Activated CD8-positive, alpha-beta memory T cell treated with anti-CD3 and anti-CD28 coated beads, Interleukin-2, amount 10 ng/mL, durations not matched to agents 7 days and 5 days (primary cell): ENCODE measurements around the gene FOS. TPM values are rescaled to one million over a fixed set of nuclear protein-coding genes. Genes with fewer than 3 reads are reported as not detected.
A peak's percentile ranks its signal among the peaks of the same experiment; 100 is the strongest.
"Not testable (repeated sequence)": the region's sequence is repeated elsewhere in the genome, so short reads cannot be mapped to it uniquely, and the experiment has no call there.

ENCODE experiments used
- ATAC-seq: fragments of 150-1000 bp; cut with Tn5 transposase; one replicate; pipeline ENCODE4 v1.10.0; 2021; ENCODE audit warnings: moderate library complexity
- CTCF ChIA-PET: fragments of 350-600 bp; sonication (Branson Sonifier 250); formaldehyde crosslinking; loops from one replicate; lab custom pipeline; 2021; ENCODE audit warnings: antibody characterized with exemption; lab: Charles Lee
- DNase-seq: peaks from one replicate; pipeline ENCODE4 v3.0.0-alpha.2; 2020
- H3K27ac Mint-ChIP-seq: one replicate; pipeline ENCODE4 v1.8.0; 2021; ENCODE audit warnings: mild to moderate bottlenecking, mixed read lengths
- H3K27me3 Mint-ChIP-seq: one replicate; pipeline ENCODE4 v1.8.0; 2021; ENCODE audit warnings: mixed read lengths
- H3K36me3 Mint-ChIP-seq: one replicate; pipeline ENCODE4 v1.8.0; 2021; ENCODE audit warnings: mild to moderate bottlenecking, mixed read lengths
- H3K4me1 Mint-ChIP-seq: one replicate; pipeline ENCODE4 v1.8.0; 2021; ENCODE audit warnings: mixed read lengths
- H3K4me3 Mint-ChIP-seq: one replicate; pipeline ENCODE4 v1.8.0; 2021; ENCODE audit warnings: mild to moderate bottlenecking, moderate library complexity, mixed read lengths
- H3K9me3 Mint-ChIP-seq: one replicate; pipeline ENCODE4 v1.8.0; 2022; ENCODE audit warnings: low read depth, mixed read lengths
- total RNA-seq, 2 experiments: library from RNA; stranded (reverse); gene quantifications; one replicate each; pipeline ENCODE4 v1.2.3, GENCODE V29; 2021

The FOS gene
- total RNA-seq, 2 experiments from 2014 or later, result 6.9 to 78.6 TPM

DNA sequence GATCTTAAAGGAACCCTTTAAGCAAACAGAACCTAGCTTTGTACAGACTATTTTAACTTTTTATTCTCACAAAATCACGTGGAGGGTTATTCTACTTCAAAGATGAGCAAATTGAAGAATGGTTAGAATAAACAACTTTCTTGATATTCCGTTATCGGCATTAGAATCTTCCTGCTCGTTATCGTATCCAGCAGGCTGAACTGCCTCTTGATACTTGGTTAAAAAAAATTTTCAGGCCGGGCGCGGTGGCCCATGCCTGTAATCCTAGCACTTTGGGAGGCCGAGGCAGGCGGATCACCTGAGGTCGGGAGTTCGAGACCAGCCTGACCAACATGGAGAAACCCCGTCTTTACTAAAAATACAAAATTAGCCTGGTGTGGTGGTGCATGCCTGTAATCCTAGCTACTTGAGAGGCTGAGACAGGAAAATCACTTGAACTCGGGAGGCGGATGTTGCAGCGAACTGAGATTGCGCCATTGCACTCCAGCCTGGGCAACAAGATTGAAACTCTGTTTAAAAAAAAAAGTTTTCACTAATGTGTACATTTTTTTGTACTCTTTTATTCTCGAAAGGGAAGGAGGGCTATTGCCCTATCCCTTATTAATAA lies 4.0 kb downstream of the FOS start:
- H3K36me3 Mint-ChIP-seq, DNase-seq, H3K9me3 Mint-ChIP-seq, H3K27ac Mint-ChIP-seq, H3K4me3 Mint-ChIP-seq, ATAC-seq: not testable (repeated sequence)
- CTCF ChIA-PET, result interaction anchor here (0.6 to 3.4 kb wide), 5 partner anchors 12 to 293 kb away, joined by 3 to 23 read pairs (median 5); no protein-coding TSS in a partner anchor
- Mint-ChIP-seq H3K4me1 (peaks cover 24% of the 10 kb centered on the region), H3K27me3 (peaks cover 69% of the 10 kb centered on the region)

DNA sequence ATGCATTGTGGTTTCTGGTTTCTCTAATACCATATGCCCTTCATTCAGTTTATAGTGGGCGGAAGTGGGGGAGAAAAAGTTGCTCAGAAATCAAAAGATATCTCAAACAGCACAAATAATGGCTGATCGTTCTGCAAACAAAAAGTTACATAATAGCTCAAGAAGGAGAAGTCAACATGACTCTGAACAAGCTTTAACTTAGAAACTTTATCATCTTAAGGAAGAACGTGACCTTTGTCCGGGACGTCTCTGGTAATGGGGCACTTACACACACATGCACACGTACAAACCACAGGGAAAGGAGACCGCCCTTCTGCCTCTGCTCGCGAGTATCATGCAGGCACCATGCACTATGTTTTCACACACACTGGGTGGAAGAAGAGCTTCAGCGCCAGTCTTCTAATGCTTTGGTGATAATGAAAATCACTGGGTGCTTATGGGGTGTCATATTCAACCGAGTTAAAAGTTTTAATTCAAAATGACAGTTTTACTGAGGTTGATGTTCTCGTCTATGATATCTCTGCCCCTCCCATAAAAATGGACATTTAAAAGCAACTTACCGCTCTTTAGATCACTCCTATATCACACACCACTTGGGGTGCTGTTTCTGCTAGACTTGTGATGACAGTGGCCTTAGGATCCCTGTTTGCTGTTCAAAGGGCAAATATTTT lies 4.7 kb downstream of the FOS start:
- Mint-ChIP-seq H3K27ac (no peak overlapping the region), H3K4me3 (no peak overlapping the region), H3K36me3 (peaks cover 6% of the 10 kb centered on the region), H3K4me1 (peaks cover 21% of the 10 kb centered on the region), H3K27me3 (peaks cover 65% of the 10 kb centered on the region), H3K9me3 (no peaks in the 10 kb centered on the region)
- DNase-seq (no peak), ATAC-seq (peak; percentile 4)
- CTCF ChIA-PET, result interaction anchor here (0.6 to 3.4 kb wide), 5 partner anchors 11 to 293 kb away, joined by 3 to 23 read pairs (median 5); no protein-coding TSS in a partner anchor

DNA sequence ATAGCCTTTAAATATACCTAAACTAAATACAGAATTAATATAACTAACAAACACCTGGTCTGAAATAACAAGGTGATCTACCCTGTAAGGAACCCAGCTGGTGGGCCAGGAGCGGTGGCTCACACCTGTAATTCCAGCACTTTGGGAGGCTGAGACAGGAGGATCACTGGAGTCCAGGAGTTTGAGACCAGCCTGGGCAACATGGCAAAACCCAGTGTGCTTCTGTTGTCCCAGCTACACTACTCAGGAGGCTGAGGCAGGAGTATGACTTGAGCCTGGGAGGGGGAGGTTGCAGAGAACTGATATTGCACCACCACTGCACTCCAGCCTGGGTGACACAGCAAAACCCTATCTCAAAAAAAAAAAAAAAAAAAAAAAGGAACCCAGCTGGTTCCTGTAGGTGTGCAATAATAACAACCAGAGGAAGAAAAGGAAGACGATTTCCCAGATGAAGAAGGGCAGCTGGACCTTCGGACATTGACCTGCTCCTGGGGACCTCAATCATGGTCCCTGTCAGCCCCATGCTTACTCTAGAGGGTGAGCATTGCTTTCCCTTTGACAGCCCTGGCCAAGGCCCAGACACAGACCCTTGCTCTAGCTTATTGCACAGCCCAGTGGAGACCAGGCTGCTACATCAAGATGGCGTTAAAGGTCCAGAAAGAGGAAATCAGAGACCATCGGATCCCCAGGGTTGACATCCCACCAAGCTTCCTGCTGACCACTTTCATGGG lies 5.4 kb downstream of the FOS start:
- ATAC-seq, result peak; percentile 18
- H3K36me3 Mint-ChIP-seq, result peaks cover 6% of the 10 kb centered on the region

DNA sequence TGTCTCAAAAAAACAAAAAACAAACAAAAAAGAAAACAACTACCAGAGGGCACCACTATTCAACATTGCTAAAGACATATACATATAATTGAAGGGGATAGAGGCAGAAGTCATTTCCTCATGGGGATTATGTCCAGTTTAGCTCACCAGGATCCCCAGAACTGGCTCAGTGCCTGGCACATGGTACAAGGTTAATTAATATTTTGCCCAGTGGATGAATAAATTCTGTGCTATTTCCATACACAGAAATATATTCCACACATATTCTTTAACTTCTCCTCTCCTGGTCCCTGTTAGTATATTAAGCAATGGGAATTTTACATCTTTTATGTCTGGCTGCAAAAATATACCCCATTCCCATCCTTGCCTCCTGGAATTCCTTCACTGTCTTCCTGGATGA lies 6.7 kb downstream of the FOS start:
- H3K36me3 Mint-ChIP-seq, result peaks cover 6% of the 10 kb centered on the region
- CTCF ChIA-PET, result interaction anchor here (0.7 to 2.1 kb wide), 3 partner anchors 10 to 36 kb away, joined by 3 to 8 read pairs (median 4); no protein-coding TSS in a partner anchor
- no peak for DNase-seq
- ATAC-seq, result no peak
- H3K9me3 Mint-ChIP-seq, result no peaks in the 10 kb centered on the region
- no peak overlapping the region for H3K4me3 Mint-ChIP-seq
- H3K4me1 Mint-ChIP-seq, result peaks cover 4% of the 10 kb centered on the region
- peaks cover 63% of the 10 kb centered on the region for H3K27me3 Mint-ChIP-seq
- no peak overlapping the region for H3K27ac Mint-ChIP-seq

More for the DNA sequence above, 5.4 kb downstream of the FOS start:
- H3K4me1 Mint-ChIP-seq, result peaks cover 16% of the 10 kb centered on the region
- no peaks in the 10 kb centered on the region for H3K9me3 Mint-ChIP-seq
- CTCF ChIA-PET, result interaction anchor here (0.6 to 3.4 kb wide), 5 partner anchors 11 to 53 kb away, joined by 3 to 23 read pairs (median 5); no protein-coding TSS in a partner anchor
- H3K27ac Mint-ChIP-seq, result no peak overlapping the region
- DNase-seq, result no peak
- H3K4me3 Mint-ChIP-seq, result no peak overlapping the region
- H3K27me3 Mint-ChIP-seq, result peaks cover 65% of the 10 kb centered on the region

DNA sequence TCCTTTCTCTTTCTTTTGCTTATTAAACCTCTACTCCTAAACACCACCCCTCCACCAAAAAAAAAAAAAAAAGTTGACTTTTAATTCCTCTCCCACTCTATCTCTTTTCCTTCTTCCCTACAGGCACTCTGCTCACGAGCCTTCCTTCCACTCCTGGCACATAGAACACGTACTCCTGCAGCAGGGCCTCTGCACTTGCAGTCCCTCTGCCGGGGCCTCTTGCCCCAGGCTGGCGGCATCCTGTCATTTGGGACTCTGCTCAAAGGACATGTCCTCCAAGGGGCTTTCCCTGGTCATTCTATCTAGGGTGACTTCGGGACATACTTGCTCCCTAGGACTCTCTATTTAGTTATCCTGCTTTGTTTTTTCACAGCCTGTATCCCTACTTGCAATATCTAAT lies 7.7 kb downstream of the FOS start:
- Mint-ChIP-seq H3K36me3 (peaks cover 4% of the 10 kb centered on the region), H3K4me1 (peaks cover 3% of the 10 kb centered on the region), H3K9me3 (no peaks in the 10 kb centered on the region), H3K4me3 (no peak overlapping the region), H3K27ac (no peak overlapping the region), H3K27me3 (peaks cover 60% of the 10 kb centered on the region)
- no peak for DNase-seq
- CTCF ChIA-PET, result interaction anchor here (1.1 to 2.1 kb wide), 3 partner anchors 9 to 20 kb away, joined by 3 to 8 read pairs (median 4); no protein-coding TSS in a partner anchor
- no peak for ATAC-seq

DNA sequence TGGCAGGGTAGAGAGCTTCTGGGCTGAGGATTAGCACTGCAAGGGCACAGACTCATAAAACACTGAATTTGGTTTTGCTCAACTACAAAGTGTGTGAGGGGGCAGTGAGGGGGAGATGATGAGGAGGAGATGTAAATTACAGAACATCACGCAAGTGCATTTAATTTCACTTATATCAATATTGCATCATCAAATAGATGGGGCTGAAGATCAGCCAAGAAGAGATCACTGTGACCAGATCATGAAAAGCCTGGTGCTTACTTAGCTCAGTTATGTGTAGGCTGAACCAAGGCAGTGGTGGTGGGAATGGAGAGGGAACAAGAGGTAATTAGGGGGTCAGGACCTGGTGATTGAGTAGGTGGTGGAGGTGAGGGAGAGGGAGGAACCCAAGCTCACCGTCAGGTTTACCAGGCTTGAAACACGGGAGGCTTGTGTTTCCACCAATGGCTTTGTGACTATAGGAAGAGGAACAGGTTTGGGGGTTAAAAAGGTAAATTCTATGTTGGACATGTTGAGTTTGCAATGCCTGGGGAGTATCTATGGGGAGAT lies 11.3 kb downstream of the FOS start:
- peaks cover 9% of the 10 kb centered on the region for H3K4me1 Mint-ChIP-seq
- DNase-seq (no peak), ATAC-seq (no peak)
- CTCF ChIA-PET, result interaction anchor here (0.7 to 1.4 kb wide), 5 partner anchors 9 to 199 kb away, joined by 3 to 4 read pairs (median 3); no protein-coding TSS in a partner anchor
- no peak overlapping the region for H3K27ac Mint-ChIP-seq
- no peaks in the 10 kb centered on the region for H3K36me3 Mint-ChIP-seq
- no peak overlapping the region for H3K4me3 Mint-ChIP-seq
- peaks cover 45% of the 10 kb centered on the region for H3K27me3 Mint-ChIP-seq
- H3K9me3 Mint-ChIP-seq, result no peaks in the 10 kb centered on the region

DNA sequence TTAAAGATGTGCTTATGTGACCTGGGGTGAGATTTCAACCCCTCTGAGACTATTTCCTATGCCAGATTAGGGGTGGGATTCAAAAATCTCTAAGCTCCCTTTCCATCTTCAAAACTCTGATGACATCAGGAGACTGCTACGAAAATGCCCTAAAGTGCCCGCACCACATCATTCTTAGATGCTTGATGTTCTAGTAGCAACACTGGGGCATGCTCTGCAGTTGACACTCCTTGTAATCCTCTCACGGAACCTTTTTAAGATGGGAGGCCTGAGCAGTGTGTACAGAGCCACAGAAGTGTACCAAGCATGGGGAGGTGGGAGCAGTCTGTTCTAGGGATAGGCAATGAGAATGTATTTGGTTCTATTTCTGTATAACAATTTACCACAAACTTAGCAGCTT lies 12.2 kb downstream of the FOS start:
- Mint-ChIP-seq H3K9me3 (no peaks in the 10 kb centered on the region), H3K36me3 (no peaks in the 10 kb centered on the region), H3K4me1 (peaks cover 18% of the 10 kb centered on the region), H3K4me3 (no peak overlapping the region), H3K27ac (no peak overlapping the region), H3K27me3 (peaks cover 36% of the 10 kb centered on the region)
- ATAC-seq, result no peak
- DNase-seq, result no peak
- CTCF ChIA-PET, result interaction anchor here (0.7 to 0.9 kb wide), 2 partner anchors 32 to 42 kb away, joined by 3 read pairs; no protein-coding TSS in a partner anchor

DNA sequence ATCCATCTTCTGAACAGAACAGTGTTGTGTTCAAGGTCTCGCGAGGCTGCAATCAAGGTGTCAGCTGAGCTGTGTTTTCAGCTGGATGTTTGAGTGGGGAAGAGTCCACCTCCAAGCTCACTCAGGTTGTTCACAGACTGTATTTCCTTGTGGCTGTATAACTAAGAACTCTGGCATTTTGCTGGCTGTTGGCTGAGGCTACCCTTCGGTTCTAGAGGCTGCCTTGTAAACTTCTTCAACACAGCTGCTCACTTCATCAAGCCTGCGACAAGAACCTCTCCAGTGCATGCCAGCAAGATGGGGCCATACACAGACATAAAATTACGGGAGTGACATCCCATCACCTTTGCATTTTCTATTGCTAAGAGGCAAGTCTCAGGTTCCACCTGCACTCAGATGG lies 12.7 kb downstream of the FOS start:
- Mint-ChIP-seq H3K27me3 (peaks cover 34% of the 10 kb centered on the region), H3K4me3 (no peak overlapping the region), H3K9me3 (no peaks in the 10 kb centered on the region), H3K27ac (no peak overlapping the region), H3K4me1 (peaks cover 23% of the 10 kb centered on the region), H3K36me3 (no peaks in the 10 kb centered on the region)
- no peak for DNase-seq
- ATAC-seq, result no peak
- CTCF ChIA-PET, result no interaction called here

DNA sequence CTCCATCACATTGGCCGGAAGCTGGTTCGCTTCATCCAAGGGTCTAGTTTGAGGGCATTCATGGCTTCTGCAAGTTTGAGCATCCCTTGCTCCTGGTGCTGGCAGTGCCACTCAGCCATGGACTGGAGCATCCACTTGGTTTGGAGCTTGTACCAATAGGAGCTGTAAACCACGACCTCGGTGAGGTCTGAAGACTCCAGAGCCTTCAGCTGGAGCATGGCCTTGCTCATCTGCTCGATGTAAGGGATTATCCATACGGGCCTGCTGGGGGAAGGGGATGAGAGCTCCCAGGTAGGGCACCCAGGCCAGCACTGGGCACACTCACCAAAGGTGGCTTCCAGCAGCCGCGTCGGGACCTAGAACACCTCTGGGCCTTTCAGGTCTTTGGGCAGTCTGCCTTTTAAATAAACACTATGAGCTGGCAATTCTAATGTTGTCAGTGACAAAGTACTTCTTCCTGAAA lies 13.5 kb downstream of the FOS start:
- Mint-ChIP-seq H3K36me3 (no peaks in the 10 kb centered on the region), H3K27ac (no peak overlapping the region), H3K4me1 (peaks cover 24% of the 10 kb centered on the region), H3K9me3 (no peaks in the 10 kb centered on the region), H3K27me3 (peaks cover 27% of the 10 kb centered on the region), H3K4me3 (no peak overlapping the region)
- ATAC-seq, result no peak
- DNase-seq, result no peak
- CTCF ChIA-PET, result interaction anchor here (0.6 to 1.1 kb wide), 3 partner anchors 14 to 982 kb away, joined by 3 to 4 read pairs (median 4); no protein-coding TSS in a partner anchor

DNA sequence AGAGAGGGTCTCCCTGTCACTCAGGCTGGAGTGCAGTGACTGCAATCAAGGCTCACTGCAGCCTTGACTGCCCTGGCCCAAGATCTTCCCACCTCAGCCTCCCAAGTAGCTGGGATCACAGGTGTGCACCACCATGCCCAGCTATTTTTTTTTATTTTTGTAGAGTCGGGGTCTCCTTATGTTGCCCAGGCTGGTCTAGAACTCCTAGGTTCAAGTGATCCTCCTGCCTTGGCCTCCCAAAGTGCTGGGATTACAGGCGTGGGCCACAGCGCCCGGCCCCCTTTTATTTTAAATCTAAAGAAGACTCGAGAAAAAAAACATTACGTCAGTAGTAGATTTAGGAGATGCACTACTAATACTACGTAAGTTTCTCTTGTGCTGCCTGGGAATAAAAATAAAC lies 14.3 kb downstream of the FOS start:
- Mint-ChIP-seq H3K9me3 (no peaks in the 10 kb centered on the region), H3K4me1 (peaks cover 21% of the 10 kb centered on the region), H3K27ac (no peak overlapping the region), H3K4me3 (no peak overlapping the region), H3K27me3 (peaks cover 22% of the 10 kb centered on the region), H3K36me3 (no peaks in the 10 kb centered on the region)
- DNase-seq (no peak), ATAC-seq (no peak)
- CTCF ChIA-PET, result interaction anchor here (1.0 to 3.8 kb wide), 3 partner anchors 11 to 196 kb away, joined by 3 to 23 read pairs (median 4); no protein-coding TSS in a partner anchor

DNA sequence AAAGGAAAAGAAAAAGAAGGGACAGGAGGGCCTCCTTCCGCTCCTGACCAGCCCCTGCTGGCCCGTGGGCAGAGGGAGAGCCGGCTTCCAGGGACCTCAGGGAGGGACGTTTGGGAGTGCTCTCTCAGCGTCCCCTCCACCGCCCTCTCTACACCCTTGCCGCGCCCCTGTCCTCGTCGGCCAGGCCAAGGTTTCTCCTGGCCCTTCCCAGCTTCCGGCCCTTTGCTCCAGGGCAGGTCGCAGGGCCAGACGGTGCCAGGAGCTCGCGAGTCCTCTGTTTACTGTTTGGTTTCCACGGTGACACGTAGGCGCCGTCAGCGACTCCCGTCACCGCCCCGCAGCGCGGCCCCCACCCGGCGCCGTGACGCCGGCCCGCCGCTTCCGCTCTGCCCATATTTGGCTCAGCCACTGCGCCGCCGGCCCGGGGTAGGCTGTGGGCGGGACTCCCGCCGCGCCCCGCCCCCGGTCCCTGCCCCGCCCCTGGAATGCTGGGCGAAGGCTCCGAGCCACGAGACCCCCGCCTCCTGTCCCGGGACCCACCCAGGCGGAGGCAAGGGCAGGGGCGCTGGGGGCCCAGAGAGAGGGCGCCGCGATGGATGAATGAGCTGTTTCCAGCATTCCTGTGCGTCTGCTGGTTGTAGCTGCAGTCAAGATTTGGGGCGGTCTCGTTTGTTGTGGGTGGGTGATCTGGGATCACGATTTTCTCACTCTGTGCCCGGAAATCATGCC lies 15.5 kb downstream of the FOS start:
- Mint-ChIP-seq H3K36me3 (no peaks in the 10 kb centered on the region), H3K27me3 (peaks cover 22% of the 10 kb centered on the region), H3K27ac (peak overlapping the region; percentile 81), H3K4me3 (peak overlapping the region; percentile 76), H3K4me1 (peaks cover 21% of the 10 kb centered on the region), H3K9me3 (no peaks in the 10 kb centered on the region)
- CTCF ChIA-PET, result interaction anchor here (0.7 to 13.7 kb wide), 17 partner anchors 9 to 267 kb away, joined by 3 to 216 read pairs (median 10); partner anchors contain the start of genes FOS and NEK9
- ATAC-seq, result peak; percentile 90
- peak; percentile 95 for DNase-seq

DNA sequence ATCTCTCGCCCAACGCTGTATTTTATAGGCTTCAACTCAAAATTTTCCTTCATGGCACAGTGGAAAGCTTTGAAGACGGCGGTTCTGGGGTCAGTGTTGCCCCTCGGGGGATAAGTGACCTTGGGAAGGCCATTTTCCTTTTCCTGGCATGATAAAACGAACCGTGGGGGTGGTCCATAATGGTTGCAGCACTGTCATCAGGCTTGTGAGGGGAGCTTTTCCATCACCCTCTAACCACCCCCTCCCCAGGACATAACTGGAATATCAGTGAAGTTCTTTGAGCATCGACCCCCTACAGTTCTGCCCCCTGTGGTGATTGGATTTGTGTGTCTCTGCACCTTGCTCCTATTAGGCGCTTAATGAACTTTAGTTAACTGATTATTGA lies 16.0 kb downstream of the FOS start:
- peak overlapping the region; percentile 69 for H3K27ac Mint-ChIP-seq

More for the DNA sequence above, 16.0 kb downstream of the FOS start:
- ATAC-seq, result no peak
- CTCF ChIA-PET, result interaction anchor here (0.7 to 13.7 kb wide), 19 partner anchors 9 to 360 kb away, joined by 3 to 216 read pairs (median 8); partner anchors contain the start of genes FOS and NEK9
- DNase-seq, result no peak
- Mint-ChIP-seq H3K4me1 (peaks cover 21% of the 10 kb centered on the region), H3K9me3 (no peaks in the 10 kb centered on the region), H3K27me3 (peaks cover 19% of the 10 kb centered on the region), H3K4me3 (peak overlapping the region; percentile 76), H3K36me3 (no peaks in the 10 kb centered on the region)
